Fibroblast of gingiva (primary cell): ENCODE results near the gene DEPDC1.
"Not testable (repeated sequence)": the region's sequence is repeated elsewhere in the genome, so short reads cannot be mapped to it uniquely, and the experiment has no call there.

Experiments used
- DNase-seq: peaks from one replicate; pipeline ENCODE4 v3.0.0-alpha.2; 2011; ENCODE audit warnings: low read depth

The DEPDC1 gene, protein sequence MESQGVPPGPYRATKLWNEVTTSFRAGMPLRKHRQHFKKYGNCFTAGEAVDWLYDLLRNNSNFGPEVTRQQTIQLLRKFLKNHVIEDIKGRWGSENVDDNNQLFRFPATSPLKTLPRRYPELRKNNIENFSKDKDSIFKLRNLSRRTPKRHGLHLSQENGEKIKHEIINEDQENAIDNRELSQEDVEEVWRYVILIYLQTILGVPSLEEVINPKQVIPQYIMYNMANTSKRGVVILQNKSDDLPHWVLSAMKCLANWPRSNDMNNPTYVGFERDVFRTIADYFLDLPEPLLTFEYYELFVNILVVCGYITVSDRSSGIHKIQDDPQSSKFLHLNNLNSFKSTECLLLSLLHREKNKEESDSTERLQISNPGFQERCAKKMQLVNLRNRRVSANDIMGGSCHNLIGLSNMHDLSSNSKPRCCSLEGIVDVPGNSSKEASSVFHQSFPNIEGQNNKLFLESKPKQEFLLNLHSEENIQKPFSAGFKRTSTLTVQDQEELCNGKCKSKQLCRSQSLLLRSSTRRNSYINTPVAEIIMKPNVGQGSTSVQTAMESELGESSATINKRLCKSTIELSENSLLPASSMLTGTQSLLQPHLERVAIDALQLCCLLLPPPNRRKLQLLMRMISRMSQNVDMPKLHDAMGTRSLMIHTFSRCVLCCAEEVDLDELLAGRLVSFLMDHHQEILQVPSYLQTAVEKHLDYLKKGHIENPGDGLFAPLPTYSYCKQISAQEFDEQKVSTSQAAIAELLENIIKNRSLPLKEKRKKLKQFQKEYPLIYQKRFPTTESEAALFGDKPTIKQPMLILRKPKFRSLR

DNA sequence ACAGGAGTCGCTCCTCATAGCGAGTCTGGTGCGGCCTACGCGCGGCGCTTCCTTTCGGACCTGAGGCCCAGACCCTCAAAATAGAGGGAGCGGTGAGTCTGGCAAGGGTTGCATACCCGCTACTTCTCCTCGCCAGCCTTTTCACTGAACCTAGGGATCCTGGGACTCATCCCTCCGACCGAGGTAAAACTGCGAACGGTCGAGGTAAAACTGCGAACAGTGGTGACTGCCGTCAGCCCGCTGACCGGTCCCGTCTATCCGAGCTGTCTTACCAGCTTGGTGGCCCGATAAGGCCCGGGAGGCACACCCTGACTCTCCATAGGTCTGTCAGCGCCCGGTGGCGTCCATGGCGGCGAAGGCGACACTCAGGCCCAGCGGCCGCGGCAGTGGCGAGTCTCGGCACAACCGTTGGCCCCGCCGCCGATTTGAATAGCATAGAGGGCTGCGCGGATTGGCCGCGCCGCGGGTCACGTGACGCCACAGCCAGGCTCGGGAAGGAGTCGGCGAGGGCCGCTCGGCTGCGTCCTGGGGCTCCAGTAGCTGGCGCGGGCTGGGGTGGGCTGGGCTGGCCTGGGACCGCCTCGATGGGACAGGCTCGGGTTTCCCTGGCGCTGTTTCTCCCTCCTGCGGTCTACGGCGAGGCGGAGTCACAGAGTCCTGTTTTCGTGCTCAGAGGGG is at the start of gene DEPDC1:
DEPDC1 (minus strand) TSS at position 403 of the 678 bp plus-strand sequence; CDS start at position 320, 83 bp downstream.
- DNase-seq, result peak; percentile 94

DNA sequence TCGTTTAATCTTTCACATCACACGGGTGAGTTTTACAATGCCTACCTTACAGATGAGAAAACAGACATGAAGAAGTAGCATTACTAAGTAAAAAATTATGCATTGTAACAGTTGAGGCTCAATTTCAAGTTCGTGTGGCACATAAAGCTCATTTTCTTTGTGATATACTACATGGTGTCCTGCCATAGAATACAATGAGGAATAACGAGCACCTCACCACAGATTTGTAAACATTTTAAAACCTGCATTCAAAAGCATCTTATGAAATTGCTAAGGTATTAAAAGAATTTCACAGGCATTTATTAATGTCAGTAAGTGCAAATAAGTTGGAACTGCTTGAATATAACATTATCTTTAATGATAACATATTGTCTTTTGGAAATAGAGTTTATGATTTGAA is 47.8 kb upstream of the DEPDC1 start:
- DNase-seq, result no peak

DNA sequence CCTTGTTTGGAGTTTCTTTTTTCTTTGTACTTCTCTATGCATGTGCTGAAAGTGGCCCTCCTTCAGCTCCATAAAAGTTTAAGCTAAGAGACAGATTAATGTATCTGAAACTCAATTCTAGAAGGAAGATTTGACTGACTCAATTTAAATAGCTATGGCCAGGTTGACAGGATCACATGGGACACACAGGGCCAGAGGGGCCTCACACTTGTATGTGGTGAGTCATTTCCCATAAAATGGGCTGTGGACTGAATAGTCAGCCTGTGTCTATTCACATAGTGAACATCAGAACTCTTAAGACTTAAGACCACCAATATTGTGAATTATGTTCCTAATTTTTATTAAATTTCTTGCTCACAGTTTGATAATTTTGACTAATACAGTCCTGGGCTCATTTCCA is 45.7 kb upstream of the DEPDC1 start:
- no peak for DNase-seq

DNA sequence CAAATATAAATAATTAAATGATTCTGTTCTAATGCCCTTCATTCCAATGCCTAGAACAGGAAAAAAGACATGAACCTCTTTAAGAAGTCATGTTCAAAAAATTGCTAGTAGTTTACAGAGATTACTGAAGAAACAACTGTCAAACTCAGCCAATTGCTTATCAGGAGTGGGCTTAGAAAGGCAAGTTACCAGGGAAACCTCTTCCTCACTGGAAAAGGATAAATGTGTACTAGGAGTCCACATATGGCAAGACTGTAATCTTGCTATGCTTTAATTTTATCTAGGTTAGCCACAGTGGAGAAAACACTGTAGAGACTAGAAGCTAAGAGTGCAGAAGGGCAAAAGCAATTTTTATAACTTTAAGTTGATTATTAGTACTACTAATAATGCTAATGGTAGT is 42.1 kb upstream of the DEPDC1 start:
- no peak for DNase-seq

DNA sequence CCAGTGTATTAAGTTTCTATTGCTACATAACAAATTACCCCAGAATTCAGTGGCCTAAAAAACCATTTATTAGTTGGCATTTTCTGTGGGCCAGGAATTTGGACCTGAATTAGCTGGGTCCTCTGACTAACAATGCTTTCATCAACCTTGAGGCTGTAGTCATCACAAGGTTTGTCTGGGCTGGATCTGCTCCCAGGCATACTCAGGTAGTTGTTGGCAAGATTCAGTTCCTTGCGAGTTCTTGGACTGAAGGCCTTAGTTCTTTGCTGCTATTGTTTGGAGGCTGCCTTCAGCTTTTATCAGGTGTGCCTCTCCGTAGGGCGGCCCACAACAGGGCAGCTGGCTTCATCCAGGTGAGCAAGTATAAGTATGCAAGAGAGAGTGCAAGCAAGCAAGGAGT is 31.4 kb upstream of the DEPDC1 start:
- DNase-seq, result no peak

DNA sequence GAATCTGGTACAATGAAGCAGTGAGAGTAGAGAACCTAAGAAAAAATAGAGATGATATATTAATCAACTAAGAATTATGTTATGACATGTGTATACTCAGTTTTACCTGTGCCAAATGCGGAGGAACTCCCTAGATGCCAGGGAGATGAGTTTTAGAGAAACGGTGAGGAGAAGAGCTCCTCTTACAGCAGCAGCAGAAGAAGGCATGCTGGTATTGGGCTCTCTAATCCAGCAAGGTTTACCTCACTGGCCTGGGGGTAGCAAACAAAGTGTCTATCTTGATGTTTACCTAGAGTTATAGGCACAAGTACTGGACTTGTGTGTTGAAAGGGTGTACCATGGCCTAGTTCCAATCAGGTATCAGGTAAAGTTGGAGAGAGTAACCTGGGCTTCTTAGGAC is 28.9 kb upstream of the DEPDC1 start:
- DNase-seq, result no peak

DNA sequence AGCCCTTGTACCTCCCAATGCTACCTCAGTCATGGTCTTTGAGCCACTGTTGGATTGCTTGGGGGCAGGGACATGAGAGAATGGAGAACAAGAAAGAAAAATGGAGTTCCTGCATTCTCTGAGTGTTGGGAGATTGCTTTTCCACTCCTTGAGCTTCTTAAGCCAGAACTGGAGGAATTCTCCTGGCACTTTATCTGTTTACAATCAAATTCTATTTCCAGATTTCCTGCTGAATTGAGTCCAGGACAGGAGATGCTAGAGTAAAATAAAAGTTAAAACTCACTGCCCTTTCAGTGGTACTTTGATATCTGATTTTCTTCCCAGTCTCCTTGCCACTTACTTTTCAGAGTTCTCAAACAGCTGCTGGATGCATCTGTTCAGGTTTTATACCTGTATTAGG is 24.4 kb upstream of the DEPDC1 start:
- no peak for DNase-seq

DNA sequence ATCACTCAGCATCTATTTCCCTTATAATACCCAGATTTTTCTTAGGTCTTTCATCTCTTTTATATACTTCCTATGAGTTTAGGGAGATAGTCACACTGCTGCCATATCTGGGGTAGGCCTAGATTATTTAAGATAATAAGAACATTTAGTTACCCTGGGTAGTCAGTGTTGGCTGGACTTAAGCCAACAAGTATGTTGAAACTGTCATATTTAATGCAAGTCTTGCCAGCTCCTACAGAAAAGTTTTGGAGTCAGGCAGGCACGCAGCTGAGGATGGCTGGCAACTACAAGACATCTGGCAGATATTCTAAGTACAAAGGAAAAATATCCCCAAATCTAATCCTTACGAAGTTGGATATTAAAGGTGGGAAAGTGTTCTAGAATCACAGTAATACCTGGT is 19.2 kb upstream of the DEPDC1 start:
- DNase-seq, result peak; percentile 6

DNA sequence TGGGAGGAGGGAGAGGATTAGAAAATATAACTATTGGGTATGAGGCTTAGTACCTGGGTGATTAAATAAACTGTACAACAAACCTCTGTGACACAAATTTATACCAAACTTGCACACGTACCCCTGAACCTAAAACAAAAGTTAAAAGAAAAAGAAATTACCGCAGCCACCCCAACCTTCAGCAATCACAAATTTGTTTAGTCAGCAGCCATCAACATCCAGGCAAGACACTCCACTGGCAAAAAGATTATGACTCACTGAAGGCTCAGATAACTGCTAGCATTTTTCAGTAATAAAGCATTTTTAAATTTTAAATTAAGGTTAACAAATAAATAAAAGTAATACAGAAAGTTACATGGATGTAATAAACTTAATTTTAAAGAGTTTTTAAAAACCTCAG is 14.4 kb upstream of the DEPDC1 start:
- DNase-seq, result no peak

DNA sequence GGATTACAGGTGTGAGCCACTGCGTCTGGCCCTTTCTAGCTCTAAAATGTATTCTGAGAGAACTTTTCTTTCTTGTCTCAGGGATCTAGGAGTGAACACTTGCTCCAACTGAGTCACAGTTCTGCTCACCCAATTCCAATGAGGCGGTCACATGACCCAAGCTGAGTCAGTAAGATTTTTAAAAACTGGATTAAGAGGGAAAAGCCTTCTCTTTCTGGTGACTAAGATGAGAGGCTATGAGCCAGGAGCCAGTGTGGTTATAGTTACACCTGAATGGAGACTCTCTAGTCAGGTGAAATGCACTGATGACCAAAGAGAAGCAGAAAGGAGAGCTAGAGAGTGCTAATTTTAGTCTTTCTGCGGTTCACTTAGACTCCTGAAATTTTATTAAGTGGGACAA is 9.5 kb upstream of the DEPDC1 start:
- DNase-seq, result no peak

DNA sequence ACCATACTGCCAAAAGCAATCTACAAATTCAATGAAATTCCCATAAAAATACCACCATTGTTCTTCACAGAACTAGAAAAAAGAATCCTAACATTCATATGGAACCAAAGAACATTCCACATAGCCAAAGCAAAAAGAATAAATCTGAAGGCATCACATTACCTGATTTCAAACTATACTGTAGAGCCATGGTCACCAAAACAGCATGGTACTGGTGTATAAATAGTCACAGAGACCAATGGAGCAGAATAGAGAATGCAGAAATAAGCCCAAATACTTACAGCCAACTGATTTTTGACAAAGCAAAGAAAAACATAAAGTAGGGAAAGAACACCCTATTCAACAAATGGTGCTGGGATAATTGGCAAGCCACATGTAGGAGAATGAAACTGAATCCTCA is 6.2 kb upstream of the DEPDC1 start:
- no peak for DNase-seq

DNA sequence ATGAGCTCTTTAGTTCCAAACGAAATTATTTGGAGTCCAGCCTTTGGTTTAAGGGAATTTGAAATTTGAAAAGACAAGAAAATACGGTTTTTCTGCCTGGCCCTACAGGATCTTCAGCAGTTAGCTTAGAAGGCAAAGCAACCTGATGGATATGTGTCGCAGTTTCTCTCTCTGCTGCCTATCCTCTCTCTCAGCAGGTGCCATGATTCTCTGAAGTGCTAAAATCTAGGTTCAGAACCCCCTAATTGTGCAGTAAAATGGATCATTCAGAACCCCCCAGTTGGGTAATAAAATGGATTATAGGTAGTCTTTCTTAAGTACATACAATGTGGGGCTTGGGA is 446 bp upstream of the DEPDC1 start:
- no peak for DNase-seq

DNA sequence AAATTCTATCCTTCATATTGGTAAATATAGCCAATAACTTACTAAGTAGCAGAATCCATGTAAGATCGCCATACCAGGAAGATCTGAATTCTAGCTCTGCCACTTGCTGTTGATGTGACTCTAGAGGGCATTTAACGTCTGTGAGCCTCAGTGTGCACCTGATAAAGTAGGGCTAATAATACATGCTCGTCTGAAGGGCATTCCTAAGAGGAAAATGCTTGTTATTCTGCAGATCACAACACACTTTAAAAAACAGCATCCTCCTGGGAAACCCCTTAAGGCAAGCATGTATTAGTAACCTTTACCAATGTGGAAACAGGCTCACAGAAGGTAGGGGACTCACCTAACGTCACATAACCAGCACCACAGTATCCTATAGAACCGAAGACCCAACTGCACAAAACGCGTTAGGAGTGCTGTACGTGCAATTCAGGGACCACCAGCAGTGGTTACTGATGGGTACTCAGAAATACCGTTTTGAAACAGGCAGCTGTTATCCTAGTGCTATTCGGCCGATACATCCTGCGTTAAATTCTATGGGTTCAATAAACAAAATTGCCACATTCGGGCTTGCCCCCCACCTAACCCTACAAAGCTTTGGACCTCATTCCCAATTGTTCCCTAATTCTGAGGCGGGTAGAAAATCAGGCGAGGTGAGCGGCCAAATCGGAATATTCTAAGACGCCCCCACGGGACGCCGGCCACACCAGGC is 758 bp downstream of the DEPDC1 start:
- no peak for DNase-seq

DNA sequence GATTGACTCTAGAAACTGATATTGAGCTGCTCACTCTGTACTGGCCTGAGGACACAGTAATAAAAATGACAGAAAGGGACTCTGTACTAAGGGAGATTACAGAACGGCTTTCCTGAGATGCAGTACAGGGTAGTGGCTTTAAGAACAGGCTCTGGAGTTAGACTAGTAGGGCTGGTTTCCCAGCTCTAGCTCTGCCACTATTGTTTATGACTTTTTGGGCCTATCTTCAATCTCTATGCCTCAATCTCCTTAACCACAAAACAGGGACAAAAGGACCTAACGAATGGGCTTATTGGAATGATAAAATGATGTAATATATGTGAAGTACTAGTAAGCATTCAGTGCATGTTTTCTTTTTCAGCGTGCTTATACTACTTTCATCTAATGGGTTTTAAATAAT is 1.4 kb downstream of the DEPDC1 start:
- no peak for DNase-seq

DNA sequence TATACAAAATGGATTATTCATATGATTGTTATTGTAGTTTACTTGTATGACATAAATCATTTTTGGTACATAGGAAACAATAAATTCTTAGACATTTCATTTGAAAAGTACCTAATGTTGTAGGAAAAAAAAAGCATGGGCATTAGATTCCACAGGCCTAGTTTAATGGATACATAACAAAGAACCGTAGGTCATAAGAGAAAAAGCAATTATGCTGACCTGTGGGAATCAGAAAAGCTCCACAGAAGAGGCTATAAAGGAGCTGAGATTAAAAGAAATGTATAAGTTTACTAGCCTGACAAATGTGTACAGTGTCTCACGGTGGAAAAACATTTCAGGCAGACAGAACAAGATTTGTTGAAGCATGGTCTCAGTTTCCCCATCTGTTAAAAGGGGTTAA is 3.7 kb downstream of the DEPDC1 start:
- DNase-seq, result no peak

DNA sequence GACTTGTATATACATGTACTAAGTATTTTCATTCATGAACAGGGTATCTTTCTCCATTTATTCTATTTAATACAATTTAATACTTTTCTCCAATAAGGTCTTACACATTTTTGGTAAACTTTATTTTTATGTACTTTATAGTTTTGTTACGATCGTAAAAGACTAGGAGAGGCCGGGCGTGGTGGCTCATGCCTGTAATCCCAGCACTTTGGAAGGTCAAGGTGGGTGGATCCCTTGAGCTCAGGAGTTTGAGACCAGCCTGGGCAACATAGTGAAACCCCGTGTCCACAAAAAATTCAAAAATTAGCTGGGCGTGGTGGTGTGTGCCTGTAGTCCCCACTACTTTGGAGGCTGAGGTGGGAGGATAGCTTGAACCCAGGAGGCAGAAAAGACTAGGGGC is 4.6 kb downstream of the DEPDC1 start:
- not testable (repeated sequence) for DNase-seq

DNA sequence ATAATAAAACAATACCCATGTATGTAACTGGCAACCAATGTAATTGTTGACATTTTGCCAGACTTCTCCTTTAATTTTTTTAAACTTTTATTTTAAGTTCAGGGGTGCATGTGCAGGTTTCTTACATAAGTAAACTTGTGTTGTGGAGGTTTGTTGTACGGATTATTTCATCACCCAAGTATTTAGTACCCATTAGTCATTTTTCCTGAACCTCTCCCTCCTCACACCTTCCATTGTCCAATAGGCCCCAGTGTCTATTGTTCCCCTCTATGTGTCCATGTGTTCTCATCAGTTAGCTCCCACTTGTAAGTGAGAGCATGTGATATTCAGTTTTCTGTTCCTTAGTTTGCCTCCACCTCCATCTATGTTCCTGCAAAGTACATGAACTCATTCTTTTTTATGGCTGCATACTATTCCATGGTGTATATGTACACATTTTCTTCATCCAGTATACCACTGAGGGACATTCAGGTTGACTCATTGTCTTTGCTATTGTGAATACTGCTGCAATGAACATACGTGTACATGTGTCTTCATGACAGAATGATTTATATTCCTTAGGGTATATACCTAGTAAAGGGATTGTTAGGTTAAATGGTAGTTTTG is 6.7 kb downstream of the DEPDC1 start:
- no peak for DNase-seq

DNA sequence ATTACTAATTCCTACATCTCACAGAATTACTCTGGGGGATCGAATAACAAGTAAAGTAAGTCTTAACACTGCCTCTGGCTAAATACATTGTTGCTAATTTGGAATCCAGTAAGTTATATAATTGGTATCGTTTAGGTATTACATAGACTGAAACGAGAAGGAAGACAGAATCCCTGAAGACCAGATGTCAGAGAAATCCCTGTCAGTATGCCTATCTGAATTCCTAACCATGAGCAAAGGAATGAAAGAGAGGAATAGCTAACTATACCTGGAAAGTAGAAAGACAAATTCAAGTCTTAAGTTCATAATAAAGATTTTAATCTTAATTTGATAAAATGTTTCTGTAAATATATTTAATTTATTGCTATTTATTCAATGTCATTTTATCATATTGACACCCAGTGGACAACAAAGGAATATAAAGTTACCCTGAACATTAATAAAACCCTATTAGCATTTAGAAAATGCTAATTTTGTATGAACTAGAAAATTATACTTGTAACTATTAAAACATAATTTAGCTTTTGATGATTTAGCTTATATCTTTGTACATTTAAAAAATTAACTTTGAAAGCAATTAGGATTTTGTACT is 11.4 kb downstream of the DEPDC1 start:
- DNase-seq, result no peak

DNA sequence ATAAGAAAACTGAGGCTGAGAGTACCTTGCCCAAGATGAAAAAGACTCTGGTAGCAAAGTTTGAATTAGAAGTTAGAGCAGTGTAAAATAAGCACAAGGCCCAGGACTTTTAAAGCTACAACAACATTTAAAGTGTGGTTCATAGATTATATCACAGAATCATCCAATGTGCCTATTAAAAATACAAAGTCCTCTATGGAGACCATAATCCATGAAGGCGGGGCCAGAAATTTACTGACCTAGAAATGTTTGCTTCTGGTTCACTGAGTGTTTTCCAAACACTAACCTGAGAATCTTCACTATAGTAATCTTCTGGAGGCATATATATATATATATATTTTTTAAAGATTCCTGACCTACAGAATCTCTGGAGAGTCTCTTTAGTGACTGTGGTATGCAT is 12.3 kb downstream of the DEPDC1 start:
- no peak for DNase-seq

DNA sequence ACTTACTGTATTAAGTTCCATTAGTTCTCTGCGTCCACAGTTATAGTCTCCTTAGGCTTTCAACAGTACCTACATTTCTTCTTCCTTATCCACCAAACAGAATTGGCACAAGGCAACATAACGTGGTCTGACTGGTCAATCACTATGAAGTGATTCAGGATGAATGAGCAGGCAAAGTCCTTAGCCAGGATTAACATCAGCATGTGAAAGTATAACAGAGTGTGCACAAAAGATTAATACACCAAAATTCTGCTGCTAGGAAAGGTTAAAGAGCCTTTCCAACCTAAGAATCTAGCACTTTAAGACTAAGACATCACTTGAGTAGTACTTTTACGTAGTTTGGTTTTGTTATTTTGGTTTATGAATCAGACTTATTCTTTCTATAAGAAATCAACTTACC is 15.8 kb downstream of the DEPDC1 start:
- DNase-seq, result no peak

DNA sequence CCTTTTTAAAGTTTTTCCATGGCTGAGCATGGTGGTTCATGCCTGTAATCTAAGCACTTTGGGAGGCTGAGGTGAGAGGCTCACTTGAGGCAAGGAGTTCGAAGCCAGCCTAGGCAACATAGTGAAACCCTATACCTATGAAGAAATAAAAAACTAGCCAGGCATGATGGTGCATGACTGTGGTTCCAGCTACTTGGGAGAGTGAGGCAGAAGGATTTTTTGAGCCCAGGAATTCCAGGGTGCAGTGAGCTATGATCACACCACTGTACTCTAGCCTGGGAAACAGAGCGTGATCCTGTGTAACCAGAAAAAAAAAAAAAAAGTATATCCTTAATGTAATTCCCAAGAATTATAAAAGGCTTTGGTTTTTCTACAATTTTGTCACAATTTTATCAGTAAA is 17.4 kb downstream of the DEPDC1 start:
- no peak for DNase-seq

DNA sequence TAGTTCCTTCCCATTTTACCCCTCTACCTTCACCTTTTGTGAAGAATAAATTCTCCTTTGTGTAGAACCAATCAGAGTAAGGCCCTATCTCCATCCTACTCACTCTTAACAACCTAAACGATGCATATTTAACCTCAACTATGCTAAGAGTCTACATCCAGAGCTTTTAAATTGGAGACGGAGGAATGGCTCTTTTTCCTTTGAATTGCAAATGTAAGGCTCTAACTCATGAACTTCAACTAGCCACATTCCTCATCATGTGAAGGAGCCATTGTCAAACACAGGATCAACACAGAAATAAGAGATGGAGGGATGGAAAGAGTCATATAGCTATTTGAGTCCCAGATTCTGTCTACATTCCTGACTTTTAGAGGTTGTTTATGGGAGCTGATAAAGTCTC is 18.2 kb downstream of the DEPDC1 start:
- DNase-seq, result no peak
